K562 (cell line): ENCODE results near the gene WDR86. TPM values are rescaled to one million over a fixed set of nuclear protein-coding genes. Genes with fewer than 3 reads are reported as not detected.

Source experiments
- FOXK1 ChIP-seq: sonication (generic); formaldehyde crosslinking; IDR thresholded peaks from 2 replicates; pipeline ENCODE4 v1.8.0; 2022; ENCODE audit warnings: missing genetic modification reagents, mild to moderate bottlenecking, borderline replicate concordance
- GABPB1 ChIP-seq: sonication (generic); formaldehyde crosslinking; IDR thresholded peaks from 2 replicates; pipeline ENCODE4 v1.8.0; 2022; ENCODE audit warnings: mild to moderate bottlenecking, missing genetic modification reagents
- HOXB6 ChIP-seq: fragments of 250-450 bp; sonication (Bioruptor Pico); IDR thresholded peaks from 2 replicates; pipeline ENCODE4 v1.5.1; 2022; ENCODE audit warnings: mild to moderate bottlenecking, borderline replicate concordance
- KDM1A ChIP-seq, 2 experiments: fragments of 450-650 bp; IDR thresholded peaks; 2 replicates each; pipeline ENCODE4 v1.6.1; 2016; ENCODE audit warnings: mild to moderate bottlenecking in 2 of 2
- KDM5B ChIP-seq: fragments of 200-600 bp; sonication (generic); IDR thresholded peaks from 2 replicates; pipeline ENCODE4 v1.6.1; 2012; ENCODE audit warnings: low read depth, mild to moderate bottlenecking, moderate library complexity, low read length, control low read depth, inconsistent platforms; ENCODE audit not compliant: insufficient replicate concordance
- NFRKB ChIP-seq: fragments of 450-650 bp; IDR thresholded peaks from 2 replicates; pipeline ENCODE4 v1.6.1; 2016; ENCODE audit warnings: low read depth
- PURB ChIP-seq: sonication (generic); formaldehyde crosslinking; IDR thresholded peaks from 2 replicates; pipeline ENCODE4 v1.9.0; 2021; ENCODE audit warnings: low read depth, mild to moderate bottlenecking, missing genetic modification reagents
- RBM17 ChIP-seq: fragments of 200-400 bp; formaldehyde crosslinking; IDR thresholded peaks from 2 replicates; pipeline ENCODE4 v1.6.1; 2017; ENCODE audit warnings: low read depth, mild to moderate bottlenecking, low read length, borderline replicate concordance
- SOX6 ChIP-seq: fragments of 450-650 bp; IDR thresholded peaks from 2 replicates; pipeline ENCODE4 v1.6.1; 2014; ENCODE audit warnings: mild to moderate bottlenecking
- SRSF1 ChIP-seq: fragments of 200-400 bp; formaldehyde crosslinking; IDR thresholded peaks from 2 replicates; pipeline ENCODE4 v1.6.1; 2017; ENCODE audit warnings: mild to moderate bottlenecking, low read depth, low read length, moderate library complexity
- XRCC5 ChIP-seq: fragments of 200-400 bp; formaldehyde crosslinking; IDR thresholded peaks from 2 replicates; pipeline ENCODE4 v1.6.1; 2017; ENCODE audit warnings: low read depth, mild to moderate bottlenecking, low read length
- ZBTB34 ChIP-seq: fragments of 250-450 bp; sonication (Bioruptor Pico); IDR thresholded peaks from 2 replicates; pipeline ENCODE4 v1.8.0; 2021; ENCODE audit warnings: mild to moderate bottlenecking, moderate library complexity
- ZNF174 ChIP-seq: fragments of 250-450 bp; sonication (Bioruptor Pico); IDR thresholded peaks from 2 replicates; pipeline ENCODE4 v1.4.0; 2020; ENCODE audit warnings: mild to moderate bottlenecking
- ZNF584 ChIP-seq: fragments of 200-800 bp; sonication (Bioruptor generic); IDR thresholded peaks from 2 replicates; pipeline ENCODE4 v1.6.1; 2016; ENCODE audit warnings: low read depth, mild to moderate bottlenecking, missing genetic modification characterization, missing compliant biosample characterization
- ZNF609 ChIP-seq: sonication (generic); formaldehyde crosslinking; IDR thresholded peaks from 2 replicates; pipeline ENCODE4 v1.8.1; 2023; ENCODE audit warnings: missing genetic modification reagents, mild to moderate bottlenecking, borderline replicate concordance
- polyA plus RNA-seq, 8 experiments: library from polyadenylated mRNA; depleted of rRNA in 4 of 8; stranded (reverse) in 5 of 8; unstranded in 3 of 8; fragments of >200 nt; fragmentation: Nextera tagmentation in 2 of 8; fragmentation: Illumina TruSeq in 1 of 8; extraction: Ambion mirVana in 2 of 8; extraction: Trizol in 1 of 8; gene quantifications; 2 replicates each; pipeline versions ENCODE4 v1.2.1 to v1.2.3, GENCODE V29; 2011 to 2014; ENCODE audit warnings: inconsistent platforms in 1 of 8, missing spikeins in 1 of 8
- total RNA-seq, 7 experiments: library from RNA; depleted of rRNA in 6 of 7; stranded (reverse); fragments of >200 nt in 6 of 7; fragmentation: Illumina TruSeq in 2 of 7; extraction: Trizol in 2 of 7; gene quantifications; 2 replicates each; pipeline versions ENCODE4 v1.2.1 to v1.2.3, GENCODE V29; 2011 to 2021; ENCODE audit warnings: low replicate concordance in 1 of 7
- TF ChIP-seq, protein P1 (sequence below): fragments of 450-650 bp; formaldehyde crosslinking; IDR thresholded peaks from 2 replicates; pipeline ENCODE4 v1.4.0; 2020; ENCODE audit warnings: mild to moderate bottlenecking, mixed read lengths
- TF ChIP-seq, protein P2 (sequence below), 3 experiments: fragments of 200-800 bp in 1 of 3; sonication (Bioruptor generic) in 1 of 3; sonication (generic) in 1 of 3; formaldehyde crosslinking in 1 of 3; IDR thresholded peaks; 2 replicates each; pipeline versions ENCODE4 v1.6.1 to v1.8.0; 2016 to 2022; ENCODE audit warnings: mild to moderate bottlenecking in 2 of 3, missing compliant biosample characterization in 2 of 3, missing genetic modification characterization in 2 of 3, missing genetic modification reagents in 1 of 3

Gene WDR86
- total and polyA plus RNA-seq, 9 of the 15 experiments (the other 6 are each of a cell fraction or from before 2014, with no cell fraction given) = 0.24 TPM; not detected in 8

GRCh38 chr7:151448261-151449252 lies 38.7 kb upstream of the WDR86 start (continued):
- TF ChIP-seq ZNF174 (CRISPR knock-in tag) = no peak
- no peak for TF ChIP-seq PURB (CRISPR knock-in tag)
- peak; percentile 74; the same call in 1 of the 2 replicates for TF ChIP-seq XRCC5
- TF ChIP-seq GABPB1 (CRISPR knock-in tag) = no peak
- TF ChIP-seq ZBTB34 (CRISPR knock-in tag) = no peak
- no peak for TF ChIP-seq HOXB6
- no peak for TF ChIP-seq SOX6
- TF ChIP-seq ZNF584 = no peak
- no peak for TF ChIP-seq SRSF1
- no peak for TF ChIP-seq KDM5B
- TF ChIP-seq FOXK1 = no peak
- TF ChIP-seq NFRKB = no peak
- no peak for TF ChIP-seq ZNF609 (CRISPR knock-in tag)
- TF ChIP-seq, protein P1, sequence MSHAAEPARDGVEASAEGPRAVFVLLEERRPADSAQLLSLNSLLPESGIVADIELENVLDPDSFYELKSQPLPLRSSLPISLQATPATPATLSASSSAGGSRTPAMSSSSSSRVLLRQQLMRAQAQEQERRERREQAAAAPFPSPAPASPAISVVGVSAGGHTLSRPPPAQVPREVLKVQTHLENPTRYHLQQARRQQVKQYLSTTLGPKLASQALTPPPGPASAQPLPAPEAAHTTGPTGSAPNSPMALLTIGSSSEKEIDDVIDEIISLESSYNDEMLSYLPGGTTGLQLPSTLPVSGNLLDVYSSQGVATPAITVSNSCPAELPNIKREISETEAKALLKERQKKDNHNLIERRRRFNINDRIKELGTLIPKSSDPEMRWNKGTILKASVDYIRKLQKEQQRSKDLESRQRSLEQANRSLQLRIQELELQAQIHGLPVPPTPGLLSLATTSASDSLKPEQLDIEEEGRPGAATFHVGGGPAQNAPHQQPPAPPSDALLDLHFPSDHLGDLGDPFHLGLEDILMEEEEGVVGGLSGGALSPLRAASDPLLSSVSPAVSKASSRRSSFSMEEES (CRISPR knock-in tag) = no peak
- no peak for TF ChIP-seq KDM1A (IDR thresholded peaks at IDR 0.05)
- TF ChIP-seq RBM17 = no peak
- TF ChIP-seq, protein P2, sequence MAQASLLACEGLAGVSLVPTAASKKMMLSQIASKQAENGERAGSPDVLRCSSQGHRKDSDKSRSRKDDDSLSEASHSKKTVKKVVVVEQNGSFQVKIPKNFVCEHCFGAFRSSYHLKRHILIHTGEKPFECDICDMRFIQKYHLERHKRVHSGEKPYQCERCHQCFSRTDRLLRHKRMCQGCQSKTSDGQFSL (CRISPR knock-in tag; IDR thresholded peaks at IDR 0.05) = peak; percentile 66; the same call in 1 of the 2 replicates
- TF ChIP-seq, protein P2 (tag; IDR thresholded peaks at IDR 0.05) = no peak
